HepG2 (cell line): ENCODE data around the gene EPHA3. TPM values are rescaled to one million over a fixed set of nuclear protein-coding genes. Genes with fewer than 3 reads are reported as not detected.

Experiments
- ATAC-seq: fragments of 200-7000 bp; cut with Tn5 transposase; 3 replicates; pipeline ENCODE4 v1.9.1; 2020; ENCODE audit warnings: mild to moderate bottlenecking, moderate library complexity
- BruUV-seq: library from RNA; stranded (reverse); fragments of 400-500 nt; replicated peaks from 2 replicates; lab custom pipeline; 2021; lab: Mats Ljungman, UMichigan
- CTCF ChIA-PET: fragments of 300-600 bp; formaldehyde crosslinking; extraction: SDS; loops from one replicate; lab custom pipeline; 2021; ENCODE audit warnings: low total read pairs, inconsistent platforms, low intra/inter-chr PET ratio; lab: Yijun Ruan, JAX
- POLR2A ChIA-PET: fragments of 350-600 bp; sonication (Branson Sonifier 250); formaldehyde crosslinking; loops from one replicate; lab custom pipeline; 2020; ENCODE audit warnings: antibody characterized with exemption, inconsistent platforms; lab: Yijun Ruan, JAX
- DNase-seq: peaks from one replicate; pipeline ENCODE4 v3.0.0-alpha.2; 2015; ENCODE audit warnings: low spot score
- FAIRE-seq: peaks from 3 replicates; lab custom pipeline; 2011; peaks lifted over from hg19 to GRCh38; lab: Jason Lieb, UNC
- H2AFZ ChIP-seq: one replicate; pipeline ENCODE4 v1.6.1; 2011; ENCODE audit warnings: low read length, inconsistent platforms
- H3K27ac ChIP-seq: fragments of 300-600 bp; 3 replicates; pipeline ENCODE4 v1.8.0; 2011; ENCODE audit warnings: mixed run types, mild to moderate bottlenecking, mixed read lengths, low read length, inconsistent platforms; ENCODE audit not compliant: insufficient read depth; ENCODE audit errors: extremely low read length
- H3K27me3 ChIP-seq, 2 experiments: fragments of 200-600 bp in 1 of 2; 2 replicates in 1 of 2; 3 replicates in 1 of 2; pipeline versions ENCODE4 v1.6.0 to v1.8.0; 2011; ENCODE audit warnings: low read length in 2 of 2, mild to moderate bottlenecking in 2 of 2, moderate library complexity in 2 of 2, inconsistent platforms in 1 of 2; ENCODE audit not compliant: insufficient read depth in 2 of 2, control insufficient read depth in 1 of 2
- H3K36me3 ChIP-seq, 2 experiments: fragments of 200-600 bp in 1 of 2; replicated peaks in 1 of 2; 2 replicates in 1 of 2; 3 replicates in 1 of 2; pipeline versions ENCODE4 v1.5.1 to v1.8.0; 2011; ENCODE audit warnings: low read length in 2 of 2, inconsistent platforms in 1 of 2; ENCODE audit not compliant: insufficient read depth in 2 of 2, control insufficient read depth in 1 of 2
- H3K4me1 ChIP-seq: 2 replicates; pipeline ENCODE4 v1.5.1; 2012; ENCODE audit warnings: low read length, inconsistent platforms; ENCODE audit not compliant: insufficient read depth
- H3K4me2 ChIP-seq: 2 replicates; pipeline ENCODE4 v1.6.0; 2011; ENCODE audit warnings: low read depth, low read length, inconsistent platforms
- H3K4me3 ChIP-seq, 3 experiments: fragments of 200-600 bp in 1 of 3; sonication (generic), shearing (Covaris generic) in 1 of 3; replicated peaks in 1 of 3; 2 replicates each; pipeline ENCODE4 v1.5.1; 2011 to 2016; ENCODE audit warnings: low read length in 3 of 3, inconsistent platforms in 2 of 3, low read depth in 2 of 3, mild to moderate bottlenecking in 2 of 3, control low read depth in 1 of 3, mixed read lengths in 1 of 3; ENCODE audit not compliant: insufficient read depth in 1 of 3
- H3K79me2 ChIP-seq: one replicate; pipeline ENCODE4 v1.6.1; 2011; ENCODE audit warnings: low read length, inconsistent platforms; ENCODE audit not compliant: insufficient read depth
- H3K9ac ChIP-seq: 2 replicates; pipeline ENCODE4 v1.6.0; 2011; ENCODE audit warnings: mild to moderate bottlenecking, low read depth, low read length, inconsistent platforms; ENCODE audit not compliant: insufficient read depth
- H3K9me3 ChIP-seq: 2 replicates; pipeline ENCODE4 v1.5.1; 2012; ENCODE audit warnings: mild to moderate bottlenecking, low read length
- H4K20me1 ChIP-seq: 2 replicates; pipeline ENCODE4 v1.6.0; 2011; ENCODE audit warnings: inconsistent platforms, mild to moderate bottlenecking, low read length, moderate library complexity; ENCODE audit not compliant: insufficient read depth
- GTF3A ChIP-seq: sonication (generic); formaldehyde crosslinking; conservative IDR thresholded peaks from 2 replicates; pipeline ENCODE4 v1.4.0; 2020; ENCODE audit warnings: mild to moderate bottlenecking, missing genetic modification reagents
- KAT7 ChIP-seq: IDR thresholded peaks from 2 replicates; pipeline ENCODE4 v1.6.1; 2018; ENCODE audit warnings: borderline replicate concordance, missing compliant biosample characterization
- MAFF ChIP-seq: IDR thresholded peaks from 2 replicates; pipeline ENCODE4 v1.6.1; 2011; ENCODE audit warnings: low read depth, low read length, improper control_type of control experiment
- MAFK ChIP-seq, 2 experiments: IDR thresholded peaks in 1 of 2; conservative IDR thresholded peaks in 1 of 2; 2 replicates each; pipeline ENCODE4 v1.6.1; 2011; ENCODE audit warnings: improper control_type of control experiment in 2 of 2, low read length in 2 of 2
- PBX3 ChIP-seq: sonication (generic); formaldehyde crosslinking; IDR thresholded peaks from 2 replicates; pipeline ENCODE4 v1.8.1; 2023; ENCODE audit warnings: missing genetic modification reagents, inconsistent platforms, borderline replicate concordance
- PCBP2 ChIP-seq: fragments of 200-400 bp; formaldehyde crosslinking; optimal IDR thresholded peaks from 2 replicates; pipeline ENCODE3; 2018; ENCODE audit warnings: low read length, low read depth; ENCODE audit not compliant: poor library complexity, severe bottlenecking
- PRMT3 ChIP-seq: sonication (generic); formaldehyde crosslinking; IDR thresholded peaks from 2 replicates; pipeline ENCODE4 v1.8.1; 2022; ENCODE audit warnings: low read depth, mild to moderate bottlenecking, moderate library complexity, missing genetic modification reagents, borderline replicate concordance
- SETDB1 ChIP-seq: sonication (generic); formaldehyde crosslinking; IDR thresholded peaks from 2 replicates; pipeline ENCODE4 v1.5.1; 2020; ENCODE audit warnings: missing genetic modification reagents, mild to moderate bottlenecking, borderline replicate concordance
- WIZ ChIP-seq: sonication (generic); formaldehyde crosslinking; IDR thresholded peaks from 2 replicates; pipeline ENCODE4 v1.5.1; 2020; ENCODE audit warnings: mild to moderate bottlenecking, missing genetic modification reagents
- ZFP41 ChIP-seq: sonication (generic); formaldehyde crosslinking; IDR thresholded peaks from 2 replicates; pipeline ENCODE4 v1.4.0; 2020; ENCODE audit warnings: mild to moderate bottlenecking, missing genetic modification reagents, borderline replicate concordance
- ZNF12 ChIP-seq: sonication (generic); formaldehyde crosslinking; IDR thresholded peaks from 2 replicates; pipeline ENCODE4 v1.5.0; 2020; ENCODE audit warnings: missing genetic modification reagents
- ZNF337 ChIP-seq: sonication (generic); formaldehyde crosslinking; IDR thresholded peaks from 2 replicates; pipeline ENCODE4 v1.5.1; 2020; ENCODE audit warnings: missing genetic modification reagents, low read depth, mild to moderate bottlenecking, borderline replicate concordance
- ZNF552 ChIP-seq: sonication (generic); formaldehyde crosslinking; IDR thresholded peaks from 2 replicates; pipeline ENCODE4 v1.9.0; 2022; ENCODE audit warnings: missing genetic modification reagents, mild to moderate bottlenecking, borderline replicate concordance
- ZNF7 ChIP-seq: IDR thresholded peaks from 2 replicates; pipeline ENCODE4 v1.6.1; 2016; ENCODE audit warnings: missing biosample characterization, missing genetic modification reagents
- ZNF883 ChIP-seq: sonication (generic); formaldehyde crosslinking; IDR thresholded peaks from 2 replicates; pipeline ENCODE4 v1.5.1; 2020; ENCODE audit warnings: mild to moderate bottlenecking, missing genetic modification reagents; ENCODE audit errors: not compliant biosample characterization
- WGBS: methylation state at CpG from one replicate; pipeline ENCODE4 v1.1.6; 2017; ENCODE audit warnings: low lambda C conversion rate; 5-methylcytosine and 5-hydroxymethylcytosine counted together
- in situ Hi-C: cut with HindIII; loops from 2 replicates; pipeline ENCODE4 v1.10.0; 2017; ENCODE audit warnings: low pct_unique_long_range_greater_than_20kb; ENCODE audit not compliant: extremely low pct_ligation_motif_present
- intact Hi-C: fragments of 100-400 bp; cut with micrococcal nuclease; formaldehyde crosslinking; loops from one replicate; pipeline ENCODE4 v1.10.0; 2022; ENCODE audit not compliant: unreplicated experiment
- polyA plus RNA-seq, 8 experiments: library from polyadenylated mRNA; depleted of rRNA in 3 of 8; stranded (reverse) in 7 of 8; unstranded in 1 of 8; fragments of >200 nt; fragmentation: Illumina TruSeq in 4 of 8; extraction: Trizol in 4 of 8; gene quantifications; 2 replicates each; pipeline versions ENCODE4 v1.2.1 to v1.2.3, GENCODE V29; 2011 to 2016; ENCODE audit warnings: low read depth in 4 of 8, missing spikeins in 1 of 8, mixed read lengths in 1 of 8; ENCODE audit not compliant: insufficient read depth in 1 of 8
- total RNA-seq, 5 experiments: library from RNA; depleted of rRNA; stranded (reverse); fragments of >200 nt; fragmentation: Illumina TruSeq; extraction: Trizol; gene quantifications; 2 replicates each; pipeline ENCODE4 v1.2.3, GENCODE V29; 2016; ENCODE audit warnings: low read depth in 1 of 5

The EPHA3 gene
- total and polyA plus RNA-seq, 2 of the 13 experiments (the other 11 are each of a cell fraction or from before 2014, with no cell fraction given), result 0.01 TPM; not detected in 1

GRCh38 chr3:89144080-89144479 is 36.7 kb downstream of the EPHA3 start:
- BruUV-seq, result no TSS peak
- Histone ChIP-seq H3K27me3 (no peaks in the 10 kb centered on the region), H3K27ac (no peak overlapping the region), H3K9me3 (no peaks in the 10 kb centered on the region), H3K4me1 (no peaks in the 10 kb centered on the region), H4K20me1 (no peaks in the 10 kb centered on the region), H3K79me2 (no peaks in the 10 kb centered on the region), H2AFZ (no peak overlapping the region), H3K4me3 (no peak overlapping the region), H3K4me2 (no peak overlapping the region), H3K36me3 (no peaks in the 10 kb centered on the region), H3K9ac (no peak overlapping the region)
- ATAC-seq (no peak), FAIRE-seq (no peak), DNase-seq (no peak)
- WGBS, result 1% methylated on average over 2 of the region's 2 CpGs
- ChIA-PET POLR2A (no interaction called here), CTCF (no interaction called here)
- TF ChIP-seq MAFF (0 out of 2 replicates have a peak, but pooled peaks have one; percentile 49), ZFP41 (no peak), PBX3 (CRISPR knock-in tag) (no peak), ZNF7 (no peak), PCBP2 (no peak), ZNF883 (CRISPR knock-in tag) (no peak), MAFK (conservative IDR thresholded peaks at IDR 0.05 in 1 of 2, IDR thresholded peaks at IDR 0.05 in 1 of 2; ENCODE audit: low read length in 2 of 2) (peak; percentile 62 to 64; a peak in 3 of 4 replicates), KAT7 (CRISPR knock-in tag) (no peak), GTF3A (CRISPR knock-in tag) (no peak), ZNF552 (no peak), WIZ (CRISPR knock-in tag) (no peak), ZNF12 (CRISPR knock-in tag) (no peak), ZNF337 (no peak), SETDB1 (no peak), PRMT3 (CRISPR knock-in tag) (no peak)
- in situ Hi-C loops (no loop called here), intact Hi-C loops (no loop called here)
